EL (cell line): ENCODE measurements around the gene NBPF3.
"Not testable (repeated sequence)": the region's sequence is repeated elsewhere in the genome, so short reads cannot be mapped to it uniquely, and the experiment has no call there.

ENCODE experiments used
- DNase-seq: peaks from one replicate; pipeline ENCODE4 v3.0.0-alpha.2; 2016

Gene NBPF3, protein sequence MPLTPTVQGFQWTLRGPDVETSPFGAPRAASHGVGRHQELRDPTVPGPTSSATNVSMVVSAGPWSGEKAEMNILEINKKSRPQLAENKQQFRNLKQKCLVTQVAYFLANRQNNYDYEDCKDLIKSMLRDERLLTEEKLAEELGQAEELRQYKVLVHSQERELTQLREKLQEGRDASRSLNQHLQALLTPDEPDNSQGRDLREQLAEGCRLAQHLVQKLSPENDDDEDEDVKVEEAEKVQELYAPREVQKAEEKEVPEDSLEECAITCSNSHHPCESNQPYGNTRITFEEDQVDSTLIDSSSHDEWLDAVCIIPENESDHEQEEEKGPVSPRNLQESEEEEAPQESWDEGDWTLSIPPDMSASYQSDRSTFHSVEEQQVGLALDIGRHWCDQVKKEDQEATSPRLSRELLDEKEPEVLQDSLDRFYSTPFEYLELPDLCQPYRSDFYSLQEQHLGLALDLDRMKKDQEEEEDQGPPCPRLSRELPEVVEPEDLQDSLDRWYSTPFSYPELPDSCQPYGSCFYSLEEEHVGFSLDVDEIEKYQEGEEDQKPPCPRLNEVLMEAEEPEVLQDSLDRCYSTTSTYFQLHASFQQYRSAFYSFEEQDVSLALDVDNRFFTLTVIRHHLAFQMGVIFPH

DNA sequence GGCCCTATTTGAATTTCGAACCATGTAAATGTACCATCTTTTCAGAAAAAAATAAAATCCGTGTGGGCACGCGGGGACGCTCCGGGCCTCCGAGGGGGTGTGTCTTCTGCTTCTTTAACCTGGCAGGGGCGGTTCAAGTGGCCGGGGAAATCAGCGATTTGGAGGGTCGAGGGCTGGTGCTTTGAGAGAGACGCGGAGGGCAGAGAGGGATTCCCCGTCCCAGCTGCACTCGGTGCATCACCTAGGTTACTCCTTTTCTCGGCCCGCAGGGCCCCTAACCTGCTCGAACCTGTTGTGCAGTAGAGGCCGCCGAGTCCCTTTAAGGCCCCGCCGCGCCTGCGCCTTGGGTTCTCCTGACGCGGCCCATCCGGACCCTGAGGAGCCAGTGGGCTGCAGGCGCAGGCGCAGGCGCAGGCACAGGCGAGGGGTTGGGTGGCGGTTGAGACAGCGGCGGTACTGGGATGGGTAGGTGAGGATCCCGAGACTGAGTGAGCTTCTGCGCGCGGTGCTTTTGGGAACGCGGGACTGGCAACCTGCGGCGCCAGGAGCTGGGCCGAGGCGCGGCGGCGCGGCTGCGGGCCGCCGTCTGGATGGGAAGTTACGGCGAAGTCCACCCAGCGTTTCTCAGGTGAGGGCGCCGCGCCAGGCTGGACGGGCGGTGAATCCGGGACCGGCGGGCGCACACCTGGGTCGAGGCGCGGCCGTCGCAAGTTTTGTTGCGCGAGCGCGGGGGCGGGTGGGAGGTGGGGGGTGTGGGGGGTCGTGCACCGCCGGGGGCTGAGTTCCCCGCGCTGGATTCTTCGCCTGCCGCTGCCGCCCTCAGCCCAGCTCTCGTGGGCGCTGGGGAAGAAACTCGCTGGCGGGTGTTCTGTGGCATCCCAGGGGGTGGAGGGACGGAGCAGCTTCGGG lies at the start of gene NBPF3:
Gene NBPF3 (plus strand): TSS at position 417 of the 909 bp plus-strand sequence. CDS start 4,950 bp downstream, outside the sequence.
- DNase-seq: peak; percentile 89

DNA sequence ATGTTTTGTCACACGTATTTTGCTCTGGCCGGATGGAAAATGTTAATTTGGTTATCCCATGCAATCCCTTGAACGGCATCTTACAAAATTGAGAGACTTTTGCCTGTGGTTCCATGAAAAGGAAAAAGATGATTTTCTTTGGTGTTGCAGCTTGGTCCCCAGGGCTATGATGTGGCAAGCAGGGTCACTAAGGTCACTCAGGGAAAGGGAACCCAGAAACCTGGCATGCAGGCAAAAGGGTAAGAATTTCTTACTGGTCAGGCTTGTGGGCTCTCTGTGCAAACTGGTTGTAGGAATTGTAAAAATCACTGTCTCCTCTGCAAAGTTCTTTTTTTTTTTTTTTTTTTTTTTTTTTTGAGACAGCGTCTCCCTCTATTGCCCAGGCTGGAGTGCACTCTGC lies 48.4 kb upstream of the NBPF3 start:
- DNase-seq: no peak

DNA sequence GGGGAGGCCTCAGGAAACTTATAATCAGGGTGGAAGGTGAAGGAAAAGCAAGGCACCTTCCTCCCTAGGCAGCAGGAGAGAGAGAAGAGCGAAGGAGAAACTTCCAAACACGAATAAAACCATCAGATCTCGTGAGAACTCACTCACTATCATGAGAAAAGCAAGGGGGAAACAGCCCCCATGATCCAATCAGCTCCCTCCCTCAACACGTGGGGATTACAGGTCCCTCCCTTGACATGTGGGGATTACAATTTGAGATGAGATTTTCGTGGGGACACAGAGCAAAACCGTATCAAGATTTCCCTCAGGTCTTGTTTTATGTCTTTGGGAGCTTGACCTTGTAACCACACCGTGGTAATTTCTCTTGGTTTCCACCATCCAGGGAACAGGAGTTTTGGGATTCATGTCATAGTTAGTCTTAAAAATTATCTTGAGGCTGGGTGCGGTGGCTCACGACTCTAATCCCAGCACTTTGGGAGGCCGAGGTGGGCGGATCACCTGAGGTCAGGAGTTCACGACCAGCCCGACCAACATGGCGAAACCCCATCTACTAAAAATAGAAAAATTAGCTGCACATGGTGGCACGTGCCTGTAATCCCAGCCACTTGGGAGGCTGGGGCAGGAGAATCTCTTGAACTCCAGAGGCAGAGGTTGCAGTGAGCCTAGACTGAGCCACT lies 47.2 kb upstream of the NBPF3 start:
- DNase-seq: no peak

DNA sequence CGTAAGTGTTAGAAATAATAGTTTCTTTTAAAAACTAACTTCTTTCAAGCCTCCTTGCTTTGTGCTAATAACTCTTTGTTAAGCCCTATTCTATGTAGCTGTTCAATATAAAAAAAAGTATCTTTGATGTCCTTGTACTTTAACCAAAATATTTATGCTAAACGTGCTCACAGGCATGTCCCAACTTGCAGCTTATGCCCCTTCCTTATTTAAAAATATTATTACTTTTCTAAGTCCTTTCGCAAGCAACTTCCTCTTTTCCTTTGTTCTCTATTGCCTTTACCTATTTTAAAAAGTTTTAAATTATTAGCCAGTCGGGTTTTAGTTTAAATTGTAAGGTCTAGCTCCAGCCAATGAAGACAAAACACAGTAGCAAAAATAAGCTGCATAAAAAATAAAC lies 43.4 kb upstream of the NBPF3 start:
- DNase-seq: no peak

DNA sequence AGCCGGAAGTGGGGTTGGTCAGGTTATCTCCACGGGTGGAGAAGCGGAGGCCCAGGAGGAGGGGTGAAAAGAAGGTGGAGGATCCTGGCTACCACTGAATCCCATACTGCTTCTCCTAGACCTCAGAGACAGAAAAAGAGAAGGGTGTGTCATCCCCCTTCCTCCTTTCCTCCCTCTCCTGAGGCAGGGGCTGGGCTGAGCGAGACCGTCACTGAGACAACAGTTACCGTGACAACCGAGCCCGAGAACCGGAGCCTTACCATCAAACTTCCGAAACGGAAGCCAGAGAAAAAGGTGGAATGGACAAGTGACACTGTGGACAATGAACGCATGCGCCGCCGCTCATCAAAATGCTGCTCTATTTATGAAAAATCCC lies 42.1 kb upstream of the NBPF3 start:
- no peak for DNase-seq

DNA sequence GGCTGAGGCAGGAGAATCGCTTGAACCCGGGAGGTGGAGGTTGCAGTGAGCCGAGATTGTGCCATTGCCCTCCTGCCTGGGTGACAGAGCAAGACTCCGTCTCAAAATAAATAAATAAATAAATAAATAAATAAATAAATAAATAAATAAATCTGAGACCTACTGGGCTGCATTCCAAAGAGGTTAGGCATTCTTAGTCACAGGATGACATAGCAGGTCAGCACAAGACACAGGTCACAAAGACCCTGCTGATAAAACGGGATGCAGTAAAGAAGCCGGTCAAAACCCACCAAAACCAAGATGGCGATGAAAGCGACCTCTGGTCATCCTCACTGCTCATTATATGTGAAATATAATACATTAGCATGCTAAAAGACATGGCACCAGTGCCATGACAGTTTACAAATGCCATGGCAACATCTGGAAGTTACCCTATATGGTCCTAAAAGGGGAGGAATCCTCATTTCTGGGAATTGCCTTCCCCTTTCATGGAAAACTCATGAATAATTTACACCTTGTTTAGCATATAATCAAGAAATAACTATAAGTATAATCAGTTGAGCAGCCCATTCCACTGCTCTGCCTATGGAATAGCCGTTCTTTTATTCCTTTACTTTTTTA lies 38.1 kb upstream of the NBPF3 start:
- DNase-seq: not testable (repeated sequence)

DNA sequence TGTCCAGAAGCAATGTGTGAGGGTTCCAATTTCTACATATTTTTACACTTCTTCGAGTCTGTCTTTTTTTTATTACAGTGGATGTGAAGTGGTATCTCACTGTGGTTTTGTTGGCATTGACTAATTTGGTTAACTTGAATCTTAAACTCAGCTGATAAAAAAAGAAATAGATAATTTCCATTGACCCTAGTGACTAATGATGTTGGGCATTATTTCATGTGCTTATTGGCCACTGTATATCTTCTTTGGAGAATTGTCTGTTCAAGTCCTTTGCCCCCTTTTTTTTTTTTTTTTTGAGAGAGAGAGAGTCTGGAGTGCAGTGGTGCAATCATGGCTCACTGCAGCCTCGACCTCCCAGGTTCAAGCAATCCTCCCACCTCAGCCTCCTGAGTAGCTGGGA lies 33.3 kb upstream of the NBPF3 start:
- DNase-seq: no peak

DNA sequence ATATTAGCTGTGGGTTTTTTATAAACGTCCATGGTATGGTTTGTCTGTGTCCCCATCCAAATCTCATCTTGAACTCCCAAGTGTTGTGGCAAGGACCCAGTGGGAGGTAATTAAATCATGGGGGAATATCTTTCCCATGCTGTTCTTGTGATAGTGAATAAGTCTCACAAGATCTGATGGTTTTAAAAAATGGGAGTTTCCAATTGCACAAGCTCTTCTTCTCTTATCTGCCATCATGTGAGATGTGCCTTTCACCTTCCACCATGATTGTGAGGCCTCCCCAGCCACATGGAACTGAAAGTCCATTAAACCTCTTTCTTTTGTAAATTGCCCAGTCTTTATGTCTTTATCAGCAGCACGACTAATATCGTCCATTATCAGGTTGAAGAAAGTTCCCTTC lies 30.0 kb upstream of the NBPF3 start:
- not testable (repeated sequence) for DNase-seq

DNA sequence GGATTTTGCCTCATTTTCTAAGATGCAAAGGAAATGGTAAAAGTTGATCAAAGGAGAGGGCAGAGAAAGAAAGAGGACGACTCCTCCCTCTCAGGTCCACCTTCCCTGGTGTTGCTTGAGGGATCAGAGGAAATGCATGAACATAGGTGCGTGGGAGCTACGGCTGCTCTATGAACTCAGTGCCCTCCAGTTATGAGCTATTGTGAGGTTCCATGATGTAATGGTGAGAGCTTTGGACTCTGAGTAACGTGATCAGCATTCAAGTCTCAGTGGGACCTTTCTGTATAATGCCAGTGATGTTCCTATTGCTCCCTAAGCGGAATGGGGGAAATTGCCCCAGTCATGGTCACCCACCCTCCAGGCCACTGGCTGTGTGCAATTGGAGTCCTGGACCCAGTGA lies 25.9 kb upstream of the NBPF3 start:
- DNase-seq: no peak

DNA sequence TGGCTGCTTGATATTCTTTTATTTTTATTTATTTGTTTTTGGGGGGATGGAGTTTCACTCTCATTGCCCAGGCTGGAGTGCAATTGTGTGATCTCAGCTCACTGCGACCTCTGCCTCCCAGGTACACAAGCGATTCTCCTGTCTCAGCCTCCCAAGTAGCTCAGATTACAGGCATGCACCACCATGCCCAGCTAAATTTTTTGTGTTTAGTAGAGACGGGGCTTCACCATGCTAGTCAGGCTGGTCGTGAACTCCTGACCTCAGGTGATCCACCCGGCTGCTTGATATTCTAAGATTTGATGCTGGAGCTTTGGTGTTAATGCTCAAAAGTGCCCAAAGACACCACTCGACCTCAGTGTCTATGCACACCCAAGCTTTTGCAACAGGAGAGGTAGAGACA lies 19.6 kb upstream of the NBPF3 start:
- DNase-seq: not testable (repeated sequence)

DNA sequence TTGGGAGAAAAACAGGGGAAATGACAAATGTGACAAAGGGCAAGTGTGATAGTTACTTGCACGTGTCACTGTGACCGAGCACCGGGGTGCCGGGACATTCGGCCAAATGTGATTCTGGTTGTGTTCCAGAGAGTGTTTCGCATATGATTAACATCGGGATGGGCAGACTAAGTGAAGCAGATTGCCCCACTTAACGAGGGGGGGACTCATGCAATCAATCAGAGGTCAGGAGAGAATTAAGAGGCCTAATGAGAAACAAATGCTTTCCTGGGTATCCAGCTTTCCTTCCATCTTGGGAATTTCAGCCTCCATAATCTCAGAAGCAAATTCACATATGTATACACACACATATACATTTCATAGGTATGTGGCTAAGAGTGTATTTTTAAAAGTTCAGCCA lies 18.6 kb upstream of the NBPF3 start:
- DNase-seq: not testable (repeated sequence)

DNA sequence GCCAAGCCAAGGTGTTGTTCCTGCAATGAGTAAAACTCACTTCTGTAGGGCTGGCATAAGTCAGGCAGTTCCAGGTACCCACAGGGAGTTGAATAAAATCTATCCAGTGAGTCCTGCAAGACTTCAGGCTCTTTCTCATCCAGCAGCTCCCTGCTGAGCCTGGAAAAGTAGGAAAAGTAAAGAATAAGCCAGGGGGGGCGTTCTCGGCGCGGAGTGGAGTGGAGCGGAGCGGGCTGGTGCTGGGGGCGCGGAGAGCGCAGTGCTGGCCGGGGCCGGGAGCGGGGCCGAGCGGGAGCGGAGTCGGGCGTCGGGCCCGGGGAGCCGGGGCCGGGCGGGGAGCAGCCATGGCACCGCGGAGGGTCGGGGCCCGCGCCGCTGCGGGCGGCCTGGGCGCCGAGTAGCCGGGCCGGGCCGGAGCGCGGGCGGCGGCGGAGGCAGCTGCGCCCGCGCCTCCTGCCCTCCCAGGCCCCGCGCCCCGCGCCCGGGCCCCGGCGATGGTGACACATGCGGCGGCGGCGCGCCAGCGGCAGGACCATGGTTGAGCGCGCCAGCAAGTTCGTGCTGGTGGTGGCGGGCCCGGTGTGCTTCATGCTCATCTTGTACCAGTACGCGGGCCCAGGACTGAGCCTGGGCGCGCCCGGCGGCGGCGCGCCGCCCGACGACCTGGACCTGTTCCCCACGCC lies 12.0 kb upstream of the NBPF3 start:
- not testable (repeated sequence) for DNase-seq

DNA sequence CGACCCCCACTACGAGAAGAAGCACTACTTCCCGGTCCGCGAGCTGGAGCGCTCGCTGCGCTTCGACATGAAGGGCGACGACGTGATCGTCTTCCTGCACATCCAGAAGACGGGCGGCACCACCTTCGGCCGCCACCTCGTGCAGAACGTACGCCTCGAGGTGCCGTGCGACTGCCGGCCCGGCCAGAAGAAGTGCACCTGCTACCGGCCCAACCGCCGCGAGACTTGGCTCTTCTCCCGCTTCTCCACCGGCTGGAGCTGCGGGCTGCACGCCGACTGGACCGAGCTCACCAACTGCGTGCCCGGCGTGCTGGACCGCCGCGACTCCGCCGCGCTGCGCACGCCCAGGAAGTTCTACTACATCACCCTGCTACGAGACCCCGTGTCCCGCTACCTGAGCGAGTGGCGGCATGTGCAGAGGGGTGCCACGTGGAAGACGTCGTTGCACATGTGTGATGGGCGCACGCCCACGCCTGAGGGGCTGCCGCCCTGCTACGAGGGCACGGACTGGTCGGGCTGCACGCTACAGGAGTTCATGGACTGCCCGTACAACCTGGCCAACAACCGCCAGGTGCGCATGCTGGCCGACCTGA lies 11.4 kb upstream of the NBPF3 start:
- DNase-seq: not testable (repeated sequence)

DNA sequence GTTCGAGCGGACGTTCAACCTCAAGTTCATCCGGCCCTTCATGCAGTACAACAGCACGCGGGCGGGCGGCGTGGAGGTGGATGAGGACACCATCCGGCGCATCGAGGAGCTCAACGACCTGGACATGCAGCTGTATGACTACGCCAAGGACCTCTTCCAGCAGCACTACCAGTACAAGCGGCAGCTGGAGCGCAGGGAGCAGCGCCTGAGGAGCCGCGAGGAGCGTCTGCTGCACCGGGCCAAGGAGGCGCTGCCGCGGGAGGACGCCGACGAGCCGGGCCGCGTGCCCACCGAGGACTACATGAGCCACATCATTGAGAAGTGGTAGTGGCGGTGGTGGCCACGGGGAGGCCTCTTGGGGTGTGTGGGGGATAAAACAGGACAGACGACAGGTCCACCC lies 10.7 kb upstream of the NBPF3 start:
- not testable (repeated sequence) for DNase-seq

DNA sequence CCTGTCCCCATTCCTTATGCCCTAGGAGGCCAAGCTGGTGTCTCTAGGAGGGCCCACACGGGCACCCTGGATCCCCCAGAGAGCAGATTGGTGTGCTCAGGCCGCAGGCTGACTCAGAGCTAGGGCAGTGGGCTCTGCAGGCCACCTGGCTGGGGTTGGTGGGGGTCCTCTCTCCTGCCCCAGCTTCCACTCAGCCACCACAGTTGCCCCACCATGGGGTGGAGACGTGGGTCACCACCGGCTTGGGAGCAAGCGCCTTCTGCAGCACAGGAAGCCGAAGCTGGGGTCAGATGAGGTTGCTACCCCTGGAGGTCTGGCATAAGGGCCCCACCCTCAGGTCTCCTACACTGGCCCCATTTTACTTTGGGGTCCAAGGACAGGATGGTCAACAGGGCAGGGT lies 9.1 kb upstream of the NBPF3 start:
- DNase-seq: not testable (repeated sequence)

DNA sequence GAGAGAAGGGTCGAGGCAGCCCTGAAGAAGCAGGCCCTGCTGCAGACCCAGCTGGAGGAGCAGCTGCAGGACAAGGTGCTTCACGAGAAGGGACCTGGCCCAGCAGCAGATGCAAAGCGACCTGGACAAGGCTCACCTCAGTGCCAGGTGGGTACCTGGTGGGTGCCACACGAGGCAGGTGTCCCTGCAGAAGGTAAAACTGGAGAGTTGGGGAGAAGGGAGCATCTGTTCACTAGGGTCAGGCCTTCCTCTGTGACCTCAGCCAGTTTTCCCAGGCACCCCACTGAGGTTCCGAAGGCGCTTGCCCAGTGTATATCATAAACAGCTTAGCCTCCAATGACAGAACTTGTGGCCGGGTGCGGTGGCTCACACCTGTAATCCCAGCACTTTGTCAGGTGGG lies 5.5 kb upstream of the NBPF3 start:
- DNase-seq: no peak

DNA sequence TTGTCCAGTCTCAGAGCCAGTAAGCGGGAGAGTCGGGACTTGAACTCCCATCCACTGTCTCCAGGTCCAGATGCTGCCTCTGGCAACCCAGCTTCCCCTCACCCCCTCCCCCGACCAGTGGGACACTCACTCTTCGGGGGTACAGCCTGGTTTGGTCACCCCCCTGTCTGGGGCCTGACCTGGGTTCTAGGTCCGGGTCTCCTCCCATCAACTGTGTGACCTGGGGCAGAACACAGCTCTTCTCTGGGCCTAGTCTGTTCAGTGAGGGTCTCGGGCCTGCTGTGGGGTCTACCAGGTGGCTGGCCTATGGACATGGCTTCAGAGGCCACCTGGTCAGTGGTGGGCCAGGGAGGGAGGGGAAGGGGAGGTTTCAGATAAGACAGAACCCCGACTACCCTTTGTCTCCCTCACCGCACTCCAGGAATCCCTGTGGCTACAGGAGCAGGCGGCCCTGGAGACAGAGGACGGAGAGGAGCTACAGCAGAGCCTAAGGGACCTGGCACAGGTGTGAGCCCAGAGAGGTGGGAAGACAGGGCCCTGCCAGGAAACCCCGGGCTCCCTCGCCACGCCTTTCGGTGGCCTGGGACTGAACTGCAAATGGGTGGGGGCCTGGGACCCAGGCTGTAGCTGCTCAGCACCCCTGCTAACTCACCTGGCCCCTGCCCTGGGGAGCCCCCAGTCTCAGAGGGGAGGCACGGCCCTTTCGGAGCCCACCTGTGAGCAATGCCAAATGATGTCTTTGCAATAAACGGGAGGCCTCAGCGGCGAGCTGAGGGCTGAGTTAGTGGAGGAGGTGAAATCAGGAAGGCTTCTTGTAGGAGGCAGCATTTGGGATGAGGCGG lies 4.1 kb upstream of the NBPF3 start:
- no peak for DNase-seq

DNA sequence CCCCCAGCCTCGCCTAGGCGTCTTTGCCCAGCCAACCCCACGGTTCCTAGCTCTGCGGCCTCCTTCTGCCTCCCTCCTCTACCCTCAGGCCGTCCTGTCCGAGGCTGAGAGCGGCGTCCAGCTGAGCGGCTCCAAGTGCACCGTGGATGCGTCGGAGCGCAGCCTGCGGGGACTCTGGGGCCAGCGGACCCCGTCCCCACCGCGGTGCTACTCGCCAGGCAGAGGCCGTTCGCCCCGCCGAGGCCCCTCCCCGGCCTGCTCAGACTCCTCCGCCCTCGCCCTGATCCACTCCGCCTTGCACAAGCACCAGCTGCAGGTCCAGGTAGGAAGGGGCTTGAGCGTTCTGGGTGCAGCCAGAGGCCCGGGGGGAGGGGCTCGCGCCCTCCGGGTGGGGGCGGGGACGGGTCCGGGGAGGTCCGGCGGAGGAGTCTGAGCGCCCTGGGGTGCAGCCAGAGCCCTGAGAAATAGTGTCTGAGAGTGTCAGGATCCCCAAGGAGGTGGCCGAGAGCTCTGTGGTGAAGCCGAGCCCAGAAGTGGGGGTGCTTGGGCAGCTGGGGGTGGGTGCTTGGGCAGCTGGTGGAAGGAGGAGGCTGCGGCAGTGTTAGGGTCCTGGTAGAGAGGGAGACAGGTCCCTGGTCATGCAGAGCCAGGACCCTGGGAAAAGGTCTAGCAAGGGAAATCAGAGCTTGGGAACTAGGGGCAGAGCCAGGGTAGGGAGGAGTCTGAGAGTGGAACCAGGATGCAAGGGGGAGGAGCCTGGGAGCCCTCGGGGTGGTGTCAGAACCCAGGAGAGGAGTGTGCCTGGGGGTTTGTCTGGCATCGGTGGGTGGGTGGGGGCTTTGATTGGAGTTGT lies 3.2 kb upstream of the NBPF3 start:
- no peak for DNase-seq

DNA sequence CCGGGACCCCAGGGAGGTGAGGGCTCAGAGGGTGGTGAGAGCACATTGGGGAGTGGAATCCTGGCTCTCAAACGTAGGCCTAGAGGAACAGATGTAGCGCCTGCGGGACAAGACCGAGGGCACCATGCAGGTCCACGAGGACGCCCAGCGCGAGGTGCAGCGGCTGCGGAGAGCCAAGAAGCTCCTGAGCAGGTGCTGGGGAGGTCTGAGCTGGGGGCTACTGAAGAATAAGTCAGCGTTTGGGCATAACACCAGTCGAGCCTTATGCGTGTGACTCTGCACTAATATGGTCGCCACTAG lies 2.6 kb upstream of the NBPF3 start:
- DNase-seq: no peak
